ENCODE results near the gene QSOX2. TPM values are rescaled to one million over a fixed set of nuclear protein-coding genes. Genes with fewer than 3 reads are reported as not detected.

Gene QSOX2
- total RNA-seq, 3 donors from 2014 or later (not counting 1 experiment from before 2014, with no cell fraction given): 10.8 to 16.7 (median 16.6) TPM

DNA sequence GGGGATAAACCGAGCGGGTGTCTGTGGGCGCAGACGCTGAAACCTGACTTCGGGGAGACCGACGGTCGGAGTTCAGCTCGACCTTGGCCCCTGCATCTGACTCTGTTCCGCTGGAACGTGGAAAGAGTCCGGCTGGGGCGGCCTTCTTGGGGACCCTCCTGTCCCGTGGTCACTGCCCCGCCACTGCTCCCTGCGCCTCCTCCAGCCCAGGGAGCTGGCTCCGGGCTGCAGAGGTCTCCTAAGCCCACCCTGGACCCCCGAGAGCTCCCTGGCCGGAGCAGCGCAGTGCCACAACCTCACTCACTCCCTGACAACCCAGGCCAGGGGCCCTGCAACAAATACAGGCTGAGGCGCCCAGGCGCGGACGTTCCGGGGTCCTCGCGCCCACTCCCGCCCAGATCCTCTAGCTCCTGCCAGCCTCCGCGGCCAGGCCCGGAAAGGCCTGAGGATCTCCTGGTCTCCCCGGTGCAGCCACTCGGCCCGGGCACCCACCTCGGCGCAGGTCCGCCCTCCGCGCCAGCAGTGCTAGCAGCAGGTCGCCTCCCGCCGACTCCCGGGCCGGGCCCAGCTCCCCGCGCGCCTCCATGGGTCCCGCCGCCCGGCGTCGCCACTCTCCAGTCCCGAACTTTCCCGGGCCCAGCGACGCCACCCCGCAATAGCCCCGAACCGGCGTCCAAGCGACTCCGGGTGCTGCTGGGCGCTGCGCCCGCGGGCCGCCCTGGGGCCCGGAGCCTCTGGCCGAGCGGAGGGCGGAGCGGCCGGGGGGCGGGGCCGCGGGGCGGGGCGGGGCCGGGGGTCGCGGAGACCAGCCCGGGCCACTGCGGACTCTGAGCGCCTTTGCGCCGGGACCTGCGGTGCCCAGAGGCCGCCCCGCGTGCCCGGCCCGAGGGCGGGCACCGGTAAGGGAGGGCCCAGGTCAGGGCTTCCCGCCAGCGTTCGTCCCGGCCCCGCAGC is 42.9 kb downstream of the QSOX2 start:
- H3K36me3 Mint-ChIP-seq: no peaks in the 10 kb centered on the region

GRCh38 chr9:136201609-136202453 is 43.8 kb downstream of the QSOX2 start:
- Histone ChIP-seq H3K9me3 (ENCODE audit: control insufficient read depth, insufficient read depth, low read length) (no peaks in the 10 kb centered on the region), H3K27ac (ENCODE audit: low read length) (no peak overlapping the region), H3K27me3 (ENCODE audit: control insufficient read depth, insufficient read depth, low read length) (peaks cover 45% of the 10 kb centered on the region), H3K4me3 (ENCODE audit: low read length) (no peak overlapping the region), H3K36me3 (ENCODE audit: control insufficient read depth, insufficient read depth, low read length) (no peaks in the 10 kb centered on the region), H3K4me1 (ENCODE audit: control insufficient read depth, insufficient read depth, low read length) (peaks cover 3% of the 10 kb centered on the region)
- H3K4me3 Mint-ChIP-seq: no peak overlapping the region
- TF ChIP-seq, protein P1, sequence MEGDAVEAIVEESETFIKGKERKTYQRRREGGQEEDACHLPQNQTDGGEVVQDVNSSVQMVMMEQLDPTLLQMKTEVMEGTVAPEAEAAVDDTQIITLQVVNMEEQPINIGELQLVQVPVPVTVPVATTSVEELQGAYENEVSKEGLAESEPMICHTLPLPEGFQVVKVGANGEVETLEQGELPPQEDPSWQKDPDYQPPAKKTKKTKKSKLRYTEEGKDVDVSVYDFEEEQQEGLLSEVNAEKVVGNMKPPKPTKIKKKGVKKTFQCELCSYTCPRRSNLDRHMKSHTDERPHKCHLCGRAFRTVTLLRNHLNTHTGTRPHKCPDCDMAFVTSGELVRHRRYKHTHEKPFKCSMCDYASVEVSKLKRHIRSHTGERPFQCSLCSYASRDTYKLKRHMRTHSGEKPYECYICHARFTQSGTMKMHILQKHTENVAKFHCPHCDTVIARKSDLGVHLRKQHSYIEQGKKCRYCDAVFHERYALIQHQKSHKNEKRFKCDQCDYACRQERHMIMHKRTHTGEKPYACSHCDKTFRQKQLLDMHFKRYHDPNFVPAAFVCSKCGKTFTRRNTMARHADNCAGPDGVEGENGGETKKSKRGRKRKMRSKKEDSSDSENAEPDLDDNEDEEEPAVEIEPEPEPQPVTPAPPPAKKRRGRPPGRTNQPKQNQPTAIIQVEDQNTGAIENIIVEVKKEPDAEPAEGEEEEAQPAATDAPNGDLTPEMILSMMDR (IDR thresholded peaks at IDR 0.05): no peak
- H3K4me1 Mint-ChIP-seq: peaks cover 4 to 7% of the 10 kb centered on the region in 2 donors
- WGBS (ENCODE audit: insufficient coverage): 10% methylated on average over 85 of the region's 85 CpGs
- H3K36me3 Mint-ChIP-seq: no peaks in the 10 kb centered on the region
- intact Hi-C loops (cut with micrococcal nuclease): no loop called here
- H3K27ac Mint-ChIP-seq: no peak overlapping the region
- H3K9me3 Mint-ChIP-seq: no peaks in the 10 kb centered on the region
- DNase-seq: peak in 1 of 2 donors; percentile 33
- peak in 2 of 3 donors; percentile 54 to 60 for ATAC-seq
- H3K27me3 Mint-ChIP-seq (ENCODE audit: low read depth in 2 of 2): peaks cover 3 to 15% of the 10 kb centered on the region in 2 donors

More for the DNA sequence above, 42.9 kb downstream of the QSOX2 start:
- H3K4me3 ChIP-seq (ENCODE audit: low read length): no peak overlapping the region
- Mint-ChIP-seq H3K4me1 (peaks cover 10 to 14% of the 10 kb centered on the region in 2 donors), H3K27me3 (ENCODE audit: low read depth in 2 of 2) (peaks cover 0 to 14% of the 10 kb centered on the region in 2 donors), H3K4me3 (no peak overlapping the region), H3K27ac (no peak overlapping the region), H3K9me3 (no peaks in the 10 kb centered on the region)
- DNase-seq: no peak
- TF ChIP-seq, protein P1 (IDR thresholded peaks at IDR 0.05): no peak
- H3K27ac ChIP-seq (ENCODE audit: low read length): no peak overlapping the region
- H3K27me3 ChIP-seq (ENCODE audit: control insufficient read depth, insufficient read depth, low read length): peaks cover 40% of the 10 kb centered on the region
- no peak for ATAC-seq
- H3K36me3 ChIP-seq (ENCODE audit: control insufficient read depth, insufficient read depth, low read length): no peaks in the 10 kb centered on the region
- no peaks in the 10 kb centered on the region for H3K9me3 ChIP-seq (ENCODE audit: control insufficient read depth, insufficient read depth, low read length)
- peaks cover 3% of the 10 kb centered on the region for H3K4me1 ChIP-seq (ENCODE audit: control insufficient read depth, insufficient read depth, low read length)
- 17% methylated on average over 99 of the region's 99 CpGs for WGBS (ENCODE audit: insufficient coverage)
- intact Hi-C loops (cut with micrococcal nuclease): no loop called here

DNA sequence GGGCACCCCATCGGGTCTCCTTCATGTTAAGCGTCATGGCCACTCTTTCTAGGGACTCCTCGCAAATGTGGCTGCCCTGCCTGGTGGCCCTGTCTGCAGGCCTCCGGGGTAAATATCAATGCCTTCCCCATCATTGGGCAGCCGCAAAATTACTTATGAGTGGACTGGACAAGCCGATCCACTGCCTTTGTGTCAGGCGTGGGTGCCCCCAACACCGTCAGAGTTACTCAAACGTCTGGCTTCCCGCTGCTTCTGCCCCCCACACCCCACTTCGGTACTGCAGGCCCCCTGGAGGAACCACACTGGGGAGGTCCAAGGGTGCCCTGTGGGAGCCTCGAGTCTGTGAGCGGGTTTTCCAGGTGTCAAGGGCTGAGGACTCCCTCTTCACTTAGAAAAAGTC is 44.4 kb downstream of the QSOX2 start:
- TF ChIP-seq, protein P1 (IDR thresholded peaks at IDR 0.05): no peak
- H3K4me1 ChIP-seq (ENCODE audit: control insufficient read depth, insufficient read depth, low read length): peaks cover 3% of the 10 kb centered on the region
- Mint-ChIP-seq H3K4me1 (peaks cover 0 to 3% of the 10 kb centered on the region in 2 donors), H3K9me3 (no peaks in the 10 kb centered on the region), H3K36me3 (no peaks in the 10 kb centered on the region), H3K4me3 (no peak overlapping the region), H3K27ac (no peak overlapping the region), H3K27me3 (ENCODE audit: low read depth in 2 of 2) (peaks cover 10 to 21% of the 10 kb centered on the region in 2 donors)
- intact Hi-C loops (cut with micrococcal nuclease): no loop called here
- H3K27ac ChIP-seq (ENCODE audit: low read length): no peak overlapping the region
- ATAC-seq (no peak), DNase-seq (no peak)
- H3K9me3 ChIP-seq (ENCODE audit: control insufficient read depth, insufficient read depth, low read length): no peaks in the 10 kb centered on the region
- H3K4me3 ChIP-seq (ENCODE audit: low read length): no peak overlapping the region
- H3K27me3 ChIP-seq (ENCODE audit: control insufficient read depth, insufficient read depth, low read length): peaks cover 52% of the 10 kb centered on the region
- H3K36me3 ChIP-seq (ENCODE audit: control insufficient read depth, insufficient read depth, low read length): no peaks in the 10 kb centered on the region
- 53% methylated on average over 13 of the region's 13 CpGs for WGBS (ENCODE audit: insufficient coverage)
